GM18870 (cell line): ENCODE results near the gene ERICH6B.

Experiments
- ATAC-seq: cut with Tn5 transposase; IDR thresholded peaks from one replicate; pipeline ENCODE4 v1.9.1; 2021; ENCODE audit warnings: moderate library complexity; ENCODE audit not compliant: unreplicated experiment

The ERICH6B gene

GRCh38 chr13:45508776-45509175 is 106.8 kb downstream of the ERICH6B start:
- ATAC-seq: no peak

- ATAC-seq: no peak
Measured at GRCh38 chr13:45506811-45507210, 108.7 kb downstream of the ERICH6B start.

- ATAC-seq: no peak
Measured at GRCh38 chr13:45503658-45504057, 111.9 kb downstream of the ERICH6B start.

GRCh38 chr13:45501175-45501526 is 114.4 kb downstream of the ERICH6B start:
- no peak for ATAC-seq

GRCh38 chr13:45500492-45501174 is 114.9 kb downstream of the ERICH6B start:
- ATAC-seq: no peak

- ATAC-seq: no peak
Measured at GRCh38 chr13:45496942-45497341, 118.6 kb downstream of the ERICH6B start.

GRCh38 chr13:45492538-45492937 is 123.0 kb downstream of the ERICH6B start:
- ATAC-seq: no peak
